RWPE1 (cell line): ENCODE data around the gene TM4SF5.

Experiments used
- CTCF ChIA-PET: fragments of 350-600 bp; sonication (Branson Sonifier 250); formaldehyde crosslinking; extraction: SDS; loops from one replicate; lab custom pipeline; 2021; lab: Yijun Ruan, JAX
- POLR2A ChIA-PET: fragments of 400-600 bp; formaldehyde crosslinking; extraction: SDS; loops from one replicate; lab custom pipeline; 2020; ENCODE audit warnings: antibody characterized with exemption; ENCODE audit not compliant: low non-redundant PET; lab: Yijun Ruan, JAX
- DNase-seq: peaks from one replicate; pipeline ENCODE4 v3.0.0; 2012; ENCODE audit warnings: low spot score
- H3K27ac ChIP-seq: fragments of 450-650 bp; 2 replicates; pipeline ENCODE4 v1.5.1; 2017
- TF ChIP-seq, protein P1 (sequence below): fragments of 450-650 bp; conservative IDR thresholded peaks from 2 replicates; pipeline ENCODE4 v1.5.1; 2017; ENCODE audit warnings: low read depth, mild to moderate bottlenecking

TM4SF5 gene

DNA sequence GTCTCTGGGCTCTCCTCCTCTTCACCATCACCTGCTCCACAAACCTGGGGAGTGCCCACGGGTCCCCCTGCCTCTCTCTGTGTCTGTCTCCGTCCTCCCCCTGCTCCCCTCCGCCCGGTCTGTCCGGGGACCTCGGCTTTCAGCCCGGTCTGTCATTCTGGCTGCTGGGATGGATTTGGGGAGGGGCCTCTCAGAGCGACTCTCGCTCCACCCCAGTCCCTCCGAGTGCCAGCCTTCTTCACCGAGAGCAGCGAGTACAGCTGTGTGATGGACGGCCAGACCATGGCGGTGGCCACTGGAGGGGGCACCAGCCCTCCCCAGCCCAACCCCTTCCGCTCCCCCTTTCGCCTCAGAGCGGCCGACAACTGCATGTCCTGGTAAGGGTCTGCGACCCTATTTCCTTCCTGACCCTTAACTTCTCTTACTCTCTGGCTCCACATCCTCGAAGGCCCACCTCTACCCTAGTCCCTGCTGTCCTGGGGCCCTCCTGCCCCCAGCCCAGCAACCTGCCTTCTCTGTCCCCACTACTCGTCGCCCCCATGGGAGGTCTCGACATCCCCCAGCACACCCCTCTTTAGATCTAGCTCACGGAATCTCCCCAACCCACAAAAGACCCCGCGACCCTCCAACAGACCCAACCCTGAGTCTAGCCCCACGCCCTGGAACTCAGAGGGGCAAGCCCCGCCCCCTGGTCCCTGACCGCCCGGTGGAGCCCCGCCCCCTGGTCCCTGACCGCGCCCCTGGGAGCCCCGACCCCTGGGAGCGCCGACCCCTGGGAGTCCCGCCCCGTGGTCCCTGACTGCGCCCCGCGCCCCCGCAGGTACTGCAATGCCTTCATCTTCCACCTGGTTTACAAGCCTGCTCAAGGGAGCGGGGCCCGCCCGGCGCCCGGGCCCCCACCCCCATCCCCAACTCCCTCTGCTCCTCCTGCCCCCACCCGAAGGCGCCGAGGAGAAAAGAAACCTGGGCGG, 26.4 kb upstream of the TM4SF5 start:
- no peak for DNase-seq
- ChIA-PET POLR2A (no interaction called here), CTCF (interaction anchor here (0.6 kb wide), 2 partner anchors 465 to 532 kb away, joined by 4 read pairs; no protein-coding TSS in a partner anchor)
- H3K27ac ChIP-seq = no peak overlapping the region
- TF ChIP-seq, protein P1, sequence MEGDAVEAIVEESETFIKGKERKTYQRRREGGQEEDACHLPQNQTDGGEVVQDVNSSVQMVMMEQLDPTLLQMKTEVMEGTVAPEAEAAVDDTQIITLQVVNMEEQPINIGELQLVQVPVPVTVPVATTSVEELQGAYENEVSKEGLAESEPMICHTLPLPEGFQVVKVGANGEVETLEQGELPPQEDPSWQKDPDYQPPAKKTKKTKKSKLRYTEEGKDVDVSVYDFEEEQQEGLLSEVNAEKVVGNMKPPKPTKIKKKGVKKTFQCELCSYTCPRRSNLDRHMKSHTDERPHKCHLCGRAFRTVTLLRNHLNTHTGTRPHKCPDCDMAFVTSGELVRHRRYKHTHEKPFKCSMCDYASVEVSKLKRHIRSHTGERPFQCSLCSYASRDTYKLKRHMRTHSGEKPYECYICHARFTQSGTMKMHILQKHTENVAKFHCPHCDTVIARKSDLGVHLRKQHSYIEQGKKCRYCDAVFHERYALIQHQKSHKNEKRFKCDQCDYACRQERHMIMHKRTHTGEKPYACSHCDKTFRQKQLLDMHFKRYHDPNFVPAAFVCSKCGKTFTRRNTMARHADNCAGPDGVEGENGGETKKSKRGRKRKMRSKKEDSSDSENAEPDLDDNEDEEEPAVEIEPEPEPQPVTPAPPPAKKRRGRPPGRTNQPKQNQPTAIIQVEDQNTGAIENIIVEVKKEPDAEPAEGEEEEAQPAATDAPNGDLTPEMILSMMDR = no peak

DNA sequence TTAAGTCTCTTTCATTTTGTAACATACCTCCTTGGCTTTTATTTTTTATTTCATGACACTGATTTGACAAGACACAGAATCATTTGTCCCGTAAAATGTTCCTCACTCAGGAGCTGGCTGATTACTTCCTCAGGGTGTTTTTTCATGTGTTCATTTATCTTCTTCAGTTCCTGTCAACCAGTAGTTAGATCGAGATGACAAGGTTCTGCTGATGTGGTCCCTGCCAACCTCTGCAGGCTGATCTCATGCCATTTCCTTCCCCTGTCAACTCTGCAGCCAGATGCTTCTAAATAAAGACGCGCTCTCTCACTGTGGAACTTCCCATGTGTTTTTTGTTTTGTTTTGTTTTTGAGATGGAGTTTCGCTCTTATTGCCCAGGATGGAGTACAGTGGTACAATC, 23.8 kb upstream of the TM4SF5 start:
- no peak for DNase-seq
- ChIA-PET CTCF (no interaction called here), POLR2A (no interaction called here)
- TF ChIP-seq, protein P1 = no peak
- no peak overlapping the region for H3K27ac ChIP-seq

DNA sequence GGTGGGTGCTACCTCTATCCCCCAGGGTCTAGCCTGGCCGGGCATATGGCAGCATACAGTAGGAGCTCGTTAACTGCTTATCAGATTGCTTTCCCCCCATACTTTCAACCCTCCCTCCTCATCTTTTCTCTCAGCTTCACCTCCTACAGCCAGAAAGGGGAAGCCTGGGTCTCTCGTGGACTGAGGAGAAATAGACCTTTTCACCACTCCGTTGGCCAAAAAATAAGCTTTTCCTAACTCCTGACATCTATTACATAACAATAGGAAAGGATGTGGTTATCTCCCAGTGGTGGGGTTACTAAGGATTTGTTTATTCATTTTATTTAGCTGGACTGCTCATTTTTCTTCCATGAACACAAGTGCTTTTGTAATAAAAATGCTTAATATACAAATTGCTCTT, 23.0 kb upstream of the TM4SF5 start:
- POLR2A ChIA-PET = no interaction called here
- CTCF ChIA-PET = interaction anchor here (0.7 to 0.8 kb wide), 2 partner anchors 26 to 328 kb away, joined by 3 read pairs; no protein-coding TSS in a partner anchor
- TF ChIP-seq, protein P1 = no peak
- H3K27ac ChIP-seq = no peak overlapping the region
- DNase-seq = no peak

DNA sequence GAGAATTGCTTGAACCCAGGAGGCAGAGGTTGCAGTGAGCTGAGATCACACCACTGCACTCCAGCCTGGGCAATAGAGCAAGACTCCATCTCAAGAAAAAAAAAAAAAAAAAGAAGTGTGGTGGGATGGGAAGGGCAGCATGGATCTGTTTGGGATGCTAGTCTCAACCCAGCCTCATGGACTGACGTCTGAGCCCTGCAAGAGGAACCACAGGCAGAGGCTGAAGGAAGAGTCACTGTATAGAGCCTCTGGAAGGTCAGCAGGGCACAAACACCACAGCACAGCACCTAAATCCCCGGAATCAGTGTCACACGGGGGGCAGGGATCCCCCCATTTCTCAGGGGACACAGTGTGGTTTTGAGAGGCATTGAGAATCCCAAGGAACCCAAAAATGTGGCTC, 21.1 kb upstream of the TM4SF5 start:
- CTCF ChIA-PET = no interaction called here
- TF ChIP-seq, protein P1 = no peak
- no peak for DNase-seq

DNA sequence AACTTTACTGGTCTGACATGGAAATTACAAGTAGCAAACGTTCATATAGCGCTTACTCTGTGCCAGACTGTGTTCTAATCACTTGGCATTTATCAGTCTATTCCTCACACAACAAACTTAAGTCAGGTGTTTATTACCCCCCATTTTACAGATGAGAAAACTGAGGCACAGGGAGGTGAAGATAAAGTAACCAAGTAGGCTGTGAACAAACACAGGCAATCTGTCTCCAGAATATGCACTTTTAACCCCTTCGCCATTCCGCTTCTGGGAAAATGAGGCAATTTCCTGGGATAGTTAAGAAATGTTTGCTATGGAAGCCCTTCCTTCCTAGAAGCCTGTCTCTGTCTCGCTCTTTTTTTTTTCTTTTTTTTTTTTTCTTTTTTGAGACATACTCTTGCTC, 19.8 kb upstream of the TM4SF5 start:
- no peak for DNase-seq
- TF ChIP-seq, protein P1 = no peak
- ChIA-PET CTCF (no interaction called here), POLR2A (no interaction called here)
- H3K27ac ChIP-seq = no peak overlapping the region

More for the DNA sequence above, 21.1 kb upstream of the TM4SF5 start:
- POLR2A ChIA-PET = no interaction called here
- no peak overlapping the region for H3K27ac ChIP-seq

DNA sequence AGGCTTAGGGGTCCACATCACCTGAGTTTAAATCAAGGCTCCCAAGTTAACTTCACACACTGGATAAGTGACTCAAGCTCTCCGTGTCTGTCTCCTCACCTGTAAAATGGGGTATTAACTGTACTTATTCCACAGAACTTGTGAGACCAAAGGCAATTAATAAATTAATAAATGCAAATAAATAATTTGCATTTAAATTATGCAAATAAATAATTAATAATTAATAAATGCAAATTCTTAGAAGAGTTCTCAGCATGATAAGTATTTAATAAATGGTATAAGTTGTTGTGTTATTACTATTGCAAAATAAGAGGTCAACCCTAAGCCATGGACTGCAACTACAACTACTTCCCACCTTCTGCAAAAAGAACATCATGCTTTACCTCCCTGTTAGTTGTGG, 18.3 kb upstream of the TM4SF5 start:
- H3K27ac ChIP-seq = no peak overlapping the region
- no peak for DNase-seq
- ChIA-PET CTCF (interaction anchor here (0.7 kb wide), 1 partner anchor 171 kb away, joined by 4 read pairs; no protein-coding TSS in a partner anchor), POLR2A (no interaction called here)
- TF ChIP-seq, protein P1 = no peak
